CD4-positive, alpha-beta T cell treated with Interleukin-15 for 1 hour (primary cell): ENCODE data around the gene CLGN.
A peak's percentile ranks its signal among the peaks of the same experiment; 100 is the strongest.

ENCODE experiments used
- DNase-seq: peaks from one replicate; pipeline ENCODE4 v3.0.0-alpha.2; 2020

CLGN gene

GRCh38 chr4:140373328-140374129 lies 53.9 kb downstream of the CLGN start, which contains the start of gene SCOC:
TSS of gene SCOC (plus strand) at chr4:140373646. CDS start at chr4:140379171, 5,525 bp downstream.
- DNase-seq, result peak; percentile 97

- no peak for DNase-seq
Observed at GRCh38 chr4:140372751-140373327, 54.6 kb downstream of the CLGN start.

- no peak for DNase-seq
Observed at GRCh38 chr4:140368686-140369085, 58.8 kb downstream of the CLGN start.

- no peak for DNase-seq
Observed at GRCh38 chr4:140367738-140368137, 59.7 kb downstream of the CLGN start.

GRCh38 chr4:140363558-140363957 lies 63.9 kb downstream of the CLGN start:
- no peak for DNase-seq

- DNase-seq, result no peak
Observed at GRCh38 chr4:140363051-140363450, 64.4 kb downstream of the CLGN start.

GRCh38 chr4:140361099-140361498 lies 66.3 kb downstream of the CLGN start:
- no peak for DNase-seq

GRCh38 chr4:140359562-140360427 lies 67.7 kb downstream of the CLGN start:
- peak; percentile 70 for DNase-seq

GRCh38 chr4:140358281-140358680 lies 69.2 kb downstream of the CLGN start:
- no peak for DNase-seq

GRCh38 chr4:140357868-140358267 lies 69.6 kb downstream of the CLGN start:
- DNase-seq, result no peak

- no peak for DNase-seq
Observed at GRCh38 chr4:140355288-140355687, 72.2 kb downstream of the CLGN start.

GRCh38 chr4:140353786-140354185 lies 73.7 kb downstream of the CLGN start:
- DNase-seq, result no peak

- DNase-seq, result no peak
Observed at GRCh38 chr4:140351093-140352075, 76.1 kb downstream of the CLGN start.

- DNase-seq, result no peak
Observed at GRCh38 chr4:140349816-140350215, 77.6 kb downstream of the CLGN start.

GRCh38 chr4:140346136-140346535 lies 81.3 kb downstream of the CLGN start:
- DNase-seq, result no peak

GRCh38 chr4:140344621-140345020 lies 82.8 kb downstream of the CLGN start:
- no peak for DNase-seq

GRCh38 chr4:140344101-140344500 lies 83.3 kb downstream of the CLGN start:
- no peak for DNase-seq

- DNase-seq, result no peak
Observed at GRCh38 chr4:140343303-140343702, 84.1 kb downstream of the CLGN start.

GRCh38 chr4:140342620-140343019 lies 84.8 kb downstream of the CLGN start:
- DNase-seq, result no peak
